GM21528 (cell line): ENCODE results near the gene CCDC167.

Experiments
- ATAC-seq: cut with Tn5 transposase; IDR thresholded peaks from one replicate; pipeline ENCODE4 v1.9.1; 2021; ENCODE audit warnings: mild to moderate bottlenecking, moderate library complexity; ENCODE audit not compliant: unreplicated experiment, low FRiP score

CCDC167 gene

DNA sequence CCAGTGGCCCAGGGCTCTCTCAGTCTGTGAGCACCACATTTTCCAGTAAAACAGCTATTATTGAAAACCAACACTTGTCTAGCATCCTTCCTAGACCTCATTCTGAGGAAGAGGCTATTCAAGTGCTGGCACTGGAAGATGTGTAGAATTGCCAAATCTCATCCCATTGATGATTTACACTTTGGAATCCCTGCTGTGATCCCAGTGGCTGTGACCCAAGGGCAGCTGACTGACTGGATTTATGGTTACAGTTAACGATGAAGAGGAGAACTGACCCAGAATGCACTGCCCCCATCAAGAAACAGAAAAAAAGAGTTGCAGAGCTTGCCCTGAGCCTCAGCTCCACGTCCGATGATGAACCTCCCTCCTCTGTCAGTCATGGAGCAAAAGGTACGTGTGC lies 64.3 kb downstream of the CCDC167 start:
- ATAC-seq = no peak

DNA sequence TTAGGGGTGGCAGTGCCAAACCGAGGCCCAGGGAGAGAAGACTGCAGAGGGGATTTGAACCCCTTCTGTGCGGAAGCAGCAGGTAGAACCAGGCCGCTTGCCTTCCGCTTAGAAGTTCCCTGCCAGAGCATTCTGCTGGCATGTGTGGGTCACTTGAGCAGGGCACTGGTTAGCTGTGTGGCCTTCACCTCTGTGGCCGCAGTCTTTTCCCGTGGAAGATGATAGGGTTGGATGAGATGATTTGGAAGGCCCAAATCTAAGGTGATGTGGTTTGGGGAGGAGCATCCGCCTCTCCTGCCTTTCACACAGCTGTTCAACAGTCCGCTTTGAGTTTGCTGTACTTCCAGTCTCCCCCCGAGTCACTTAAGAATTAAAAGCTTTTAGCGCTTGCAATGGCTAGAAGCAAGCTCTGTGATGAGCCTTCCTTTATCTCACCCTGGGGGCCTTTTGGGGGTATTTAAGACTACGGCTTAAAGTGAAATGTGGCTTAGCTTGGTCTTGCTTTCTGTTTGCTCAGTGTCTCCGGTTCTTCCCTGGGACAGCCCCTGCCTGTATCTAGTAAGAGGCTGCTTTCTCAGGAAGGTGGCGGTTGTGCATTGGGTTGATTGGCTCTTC lies 65.9 kb downstream of the CCDC167 start:
- ATAC-seq = peak; percentile 33
